WTC11 (cell line): ENCODE results near the gene EID2B. TPM values are rescaled to one million over a fixed set of nuclear protein-coding genes. Genes with fewer than 3 reads are reported as not detected.

Experiments
- ATAC-seq: fragments of 200-7000 bp; cut with Tn5 transposase; 2 replicates; pipeline ENCODE4 v1.10.0; 2021; ENCODE audit warnings: mild to moderate bottlenecking, moderate library complexity
- CTCF ChIA-PET: fragments of 300-600 bp; sonication (Branson Sonifier 250); formaldehyde crosslinking; loops from one replicate; lab custom pipeline; 2021; ENCODE audit warnings: antibody characterized with exemption; lab: Charles Lee
- POLR2A ChIA-PET: fragments of 350-600 bp; sonication (Branson Sonifier 250); formaldehyde crosslinking; loops from one replicate; lab custom pipeline; 2021; ENCODE audit warnings: antibody characterized with exemption; lab: Charles Lee
- DNase-seq: peaks from one replicate; pipeline ENCODE4 v3.0.0; 2021; ENCODE audit warnings: low spot score
- H3K27ac Mint-ChIP-seq: 2 replicates; pipeline ENCODE4 v1.8.0; 2021; ENCODE audit warnings: mixed read lengths
- H3K27me3 Mint-ChIP-seq: 2 replicates; pipeline ENCODE4 v1.8.0; 2021; ENCODE audit warnings: low read depth, mild to moderate bottlenecking, moderate library complexity, mixed read lengths
- H3K36me3 Mint-ChIP-seq: 2 replicates; pipeline ENCODE4 v1.8.0; 2021; ENCODE audit warnings: mixed read lengths
- H3K4me1 Mint-ChIP-seq: 2 replicates; pipeline ENCODE4 v1.8.0; 2022; ENCODE audit warnings: mixed read lengths
- H3K4me3 Mint-ChIP-seq: 2 replicates; pipeline ENCODE4 v1.8.0; 2021; ENCODE audit warnings: mild to moderate bottlenecking, moderate library complexity, mixed read lengths
- H3K9me3 Mint-ChIP-seq: 2 replicates; pipeline ENCODE4 v1.8.0; 2021; ENCODE audit warnings: mixed read lengths
- ATF1 ChIP-seq: sonication (generic); formaldehyde crosslinking; IDR thresholded peaks from 2 replicates; pipeline ENCODE4 v1.8.1; 2023; ENCODE audit warnings: mild to moderate bottlenecking, moderate library complexity, missing genetic modification reagents
- E2F5 ChIP-seq: sonication (generic); formaldehyde crosslinking; IDR thresholded peaks from 2 replicates; pipeline ENCODE4 v1.8.1; 2022; ENCODE audit warnings: mild to moderate bottlenecking, moderate library complexity, missing genetic modification reagents
- FOXP4 ChIP-seq: sonication (generic); formaldehyde crosslinking; IDR thresholded peaks from 2 replicates; pipeline ENCODE4 v1.8.0; 2022; ENCODE audit warnings: mild to moderate bottlenecking, missing genetic modification reagents
- GABPB1 ChIP-seq: sonication (generic); formaldehyde crosslinking; IDR thresholded peaks from 2 replicates; pipeline ENCODE4 v1.8.1; 2023; ENCODE audit warnings: mild to moderate bottlenecking, missing genetic modification reagents
- IRF2 ChIP-seq: sonication (generic); formaldehyde crosslinking; IDR thresholded peaks from 2 replicates; pipeline ENCODE4 v1.8.0; 2022; ENCODE audit warnings: low read depth, missing genetic modification reagents, borderline replicate concordance
- MAX ChIP-seq: sonication (generic); formaldehyde crosslinking; IDR thresholded peaks from 2 replicates; pipeline ENCODE4 v1.8.0; 2022; ENCODE audit warnings: mild to moderate bottlenecking, missing genetic modification reagents
- MXD4 ChIP-seq: fragments of 250-450 bp; sonication (Bioruptor Pico); IDR thresholded peaks from 2 replicates; pipeline ENCODE4 v1.8.0; 2021; ENCODE audit warnings: mild to moderate bottlenecking, moderate library complexity, borderline replicate concordance
- NFATC4 ChIP-seq: fragments of 250-450 bp; sonication (Bioruptor Pico); IDR thresholded peaks from 2 replicates; pipeline ENCODE4 v1.9.0; 2021; ENCODE audit warnings: mild to moderate bottlenecking
- SP1 ChIP-seq: sonication (generic); formaldehyde crosslinking; conservative IDR thresholded peaks from 2 replicates; pipeline ENCODE4 v1.8.1; 2022; ENCODE audit warnings: missing genetic modification reagents
- USF2 ChIP-seq: sonication (generic); formaldehyde crosslinking; IDR thresholded peaks from 2 replicates; pipeline ENCODE4 v1.8.1; 2023; ENCODE audit warnings: mild to moderate bottlenecking, missing genetic modification reagents, moderate library complexity
- total RNA-seq: library from RNA; stranded (reverse); gene quantifications from 3 replicates; pipeline ENCODE4 v1.2.3, GENCODE V29; 2021
- TF ChIP-seq, protein P1 (sequence below): sonication (generic); formaldehyde crosslinking; IDR thresholded peaks from 2 replicates; pipeline ENCODE4 v1.8.0; 2023; ENCODE audit warnings: missing genetic modification reagents, mild to moderate bottlenecking, borderline replicate concordance
- TF ChIP-seq, protein P2 (sequence below): sonication (generic); formaldehyde crosslinking; IDR thresholded peaks from 2 replicates; pipeline ENCODE4 v1.8.0; 2023; ENCODE audit warnings: mild to moderate bottlenecking, missing genetic modification reagents
- TF ChIP-seq, protein P3 (sequence below): sonication (generic); formaldehyde crosslinking; IDR thresholded peaks from 2 replicates; pipeline ENCODE4 v1.8.1; 2023; ENCODE audit warnings: mild to moderate bottlenecking, missing genetic modification reagents
- TF ChIP-seq, protein P4 (sequence below): fragments of 250-450 bp; sonication (Bioruptor Pico); IDR thresholded peaks from 2 replicates; pipeline ENCODE4 v1.9.0; 2021; ENCODE audit warnings: mild to moderate bottlenecking

Gene EID2B
- total RNA-seq, 1 experiment from 2014 or later: 3.6 TPM

GRCh38 chr19:39525205-39525604 lies 7.4 kb downstream of the EID2B start:
- CTCF ChIA-PET: interaction anchor here (0.7 to 2.5 kb wide), 3 partner anchors 11 to 50 kb away, joined by 3 to 15 read pairs (median 3); no protein-coding TSS in a partner anchor
- no peaks in the 10 kb centered on the region for H3K9me3 Mint-ChIP-seq
- no peaks in the 10 kb centered on the region for H3K4me1 Mint-ChIP-seq
- no peak for DNase-seq
- POLR2A ChIA-PET: interaction anchor here (0.6 kb wide), 1 partner anchor 339 kb away, joined by 4 read pairs; no protein-coding TSS in a partner anchor
- TF ChIP-seq MAX (no peak), ATF1 (CRISPR knock-in tag) (no peak), MXD4 (CRISPR knock-in tag) (no peak), USF2 (CRISPR knock-in tag) (no peak), FOXP4 (no peak), E2F5 (CRISPR knock-in tag) (no peak), IRF2 (CRISPR knock-in tag) (no peak), NFATC4 (no peak), GABPB1 (no peak), SP1 (CRISPR knock-in tag) (no peak)
- TF ChIP-seq, protein P1, sequence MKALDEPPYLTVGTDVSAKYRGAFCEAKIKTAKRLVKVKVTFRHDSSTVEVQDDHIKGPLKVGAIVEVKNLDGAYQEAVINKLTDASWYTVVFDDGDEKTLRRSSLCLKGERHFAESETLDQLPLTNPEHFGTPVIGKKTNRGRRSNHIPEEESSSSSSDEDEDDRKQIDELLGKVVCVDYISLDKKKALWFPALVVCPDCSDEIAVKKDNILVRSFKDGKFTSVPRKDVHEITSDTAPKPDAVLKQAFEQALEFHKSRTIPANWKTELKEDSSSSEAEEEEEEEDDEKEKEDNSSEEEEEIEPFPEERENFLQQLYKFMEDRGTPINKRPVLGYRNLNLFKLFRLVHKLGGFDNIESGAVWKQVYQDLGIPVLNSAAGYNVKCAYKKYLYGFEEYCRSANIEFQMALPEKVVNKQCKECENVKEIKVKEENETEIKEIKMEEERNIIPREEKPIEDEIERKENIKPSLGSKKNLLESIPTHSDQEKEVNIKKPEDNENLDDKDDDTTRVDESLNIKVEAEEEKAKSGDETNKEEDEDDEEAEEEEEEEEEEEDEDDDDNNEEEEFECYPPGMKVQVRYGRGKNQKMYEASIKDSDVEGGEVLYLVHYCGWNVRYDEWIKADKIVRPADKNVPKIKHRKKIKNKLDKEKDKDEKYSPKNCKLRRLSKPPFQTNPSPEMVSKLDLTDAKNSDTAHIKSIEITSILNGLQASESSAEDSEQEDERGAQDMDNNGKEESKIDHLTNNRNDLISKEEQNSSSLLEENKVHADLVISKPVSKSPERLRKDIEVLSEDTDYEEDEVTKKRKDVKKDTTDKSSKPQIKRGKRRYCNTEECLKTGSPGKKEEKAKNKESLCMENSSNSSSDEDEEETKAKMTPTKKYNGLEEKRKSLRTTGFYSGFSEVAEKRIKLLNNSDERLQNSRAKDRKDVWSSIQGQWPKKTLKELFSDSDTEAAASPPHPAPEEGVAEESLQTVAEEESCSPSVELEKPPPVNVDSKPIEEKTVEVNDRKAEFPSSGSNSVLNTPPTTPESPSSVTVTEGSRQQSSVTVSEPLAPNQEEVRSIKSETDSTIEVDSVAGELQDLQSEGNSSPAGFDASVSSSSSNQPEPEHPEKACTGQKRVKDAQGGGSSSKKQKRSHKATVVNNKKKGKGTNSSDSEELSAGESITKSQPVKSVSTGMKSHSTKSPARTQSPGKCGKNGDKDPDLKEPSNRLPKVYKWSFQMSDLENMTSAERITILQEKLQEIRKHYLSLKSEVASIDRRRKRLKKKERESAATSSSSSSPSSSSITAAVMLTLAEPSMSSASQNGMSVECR (CRISPR knock-in tag): no peak
- TF ChIP-seq, protein P2, sequence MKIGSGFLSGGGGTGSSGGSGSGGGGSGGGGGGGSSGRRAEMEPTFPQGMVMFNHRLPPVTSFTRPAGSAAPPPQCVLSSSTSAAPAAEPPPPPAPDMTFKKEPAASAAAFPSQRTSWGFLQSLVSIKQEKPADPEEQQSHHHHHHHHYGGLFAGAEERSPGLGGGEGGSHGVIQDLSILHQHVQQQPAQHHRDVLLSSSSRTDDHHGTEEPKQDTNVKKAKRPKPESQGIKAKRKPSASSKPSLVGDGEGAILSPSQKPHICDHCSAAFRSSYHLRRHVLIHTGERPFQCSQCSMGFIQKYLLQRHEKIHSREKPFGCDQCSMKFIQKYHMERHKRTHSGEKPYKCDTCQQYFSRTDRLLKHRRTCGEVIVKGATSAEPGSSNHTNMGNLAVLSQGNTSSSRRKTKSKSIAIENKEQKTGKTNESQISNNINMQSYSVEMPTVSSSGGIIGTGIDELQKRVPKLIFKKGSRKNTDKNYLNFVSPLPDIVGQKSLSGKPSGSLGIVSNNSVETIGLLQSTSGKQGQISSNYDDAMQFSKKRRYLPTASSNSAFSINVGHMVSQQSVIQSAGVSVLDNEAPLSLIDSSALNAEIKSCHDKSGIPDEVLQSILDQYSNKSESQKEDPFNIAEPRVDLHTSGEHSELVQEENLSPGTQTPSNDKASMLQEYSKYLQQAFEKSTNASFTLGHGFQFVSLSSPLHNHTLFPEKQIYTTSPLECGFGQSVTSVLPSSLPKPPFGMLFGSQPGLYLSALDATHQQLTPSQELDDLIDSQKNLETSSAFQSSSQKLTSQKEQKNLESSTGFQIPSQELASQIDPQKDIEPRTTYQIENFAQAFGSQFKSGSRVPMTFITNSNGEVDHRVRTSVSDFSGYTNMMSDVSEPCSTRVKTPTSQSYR (CRISPR knock-in tag): no peak
- TF ChIP-seq, protein P3, sequence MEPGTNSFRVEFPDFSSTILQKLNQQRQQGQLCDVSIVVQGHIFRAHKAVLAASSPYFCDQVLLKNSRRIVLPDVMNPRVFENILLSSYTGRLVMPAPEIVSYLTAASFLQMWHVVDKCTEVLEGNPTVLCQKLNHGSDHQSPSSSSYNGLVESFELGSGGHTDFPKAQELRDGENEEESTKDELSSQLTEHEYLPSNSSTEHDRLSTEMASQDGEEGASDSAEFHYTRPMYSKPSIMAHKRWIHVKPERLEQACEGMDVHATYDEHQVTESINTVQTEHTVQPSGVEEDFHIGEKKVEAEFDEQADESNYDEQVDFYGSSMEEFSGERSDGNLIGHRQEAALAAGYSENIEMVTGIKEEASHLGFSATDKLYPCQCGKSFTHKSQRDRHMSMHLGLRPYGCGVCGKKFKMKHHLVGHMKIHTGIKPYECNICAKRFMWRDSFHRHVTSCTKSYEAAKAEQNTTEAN (CRISPR knock-in tag): no peak
- TF ChIP-seq, protein P4, sequence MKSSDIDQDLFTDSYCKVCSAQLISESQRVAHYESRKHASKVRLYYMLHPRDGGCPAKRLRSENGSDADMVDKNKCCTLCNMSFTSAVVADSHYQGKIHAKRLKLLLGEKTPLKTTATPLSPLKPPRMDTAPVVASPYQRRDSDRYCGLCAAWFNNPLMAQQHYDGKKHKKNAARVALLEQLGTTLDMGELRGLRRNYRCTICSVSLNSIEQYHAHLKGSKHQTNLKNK (CRISPR knock-in tag): no peak
- no peaks in the 10 kb centered on the region for H3K27me3 Mint-ChIP-seq
- H3K4me3 Mint-ChIP-seq: no peak overlapping the region
- H3K27ac Mint-ChIP-seq: no peak overlapping the region
- H3K36me3 Mint-ChIP-seq: peaks cover 11% of the 10 kb centered on the region
- no peak for ATAC-seq
